A172 (cell line): ENCODE measurements around the gene FBXO4. TPM values are rescaled to one million over a fixed set of nuclear protein-coding genes. Genes with fewer than 3 reads are reported as not detected.

Experiments used
- DNase-seq: peaks from one replicate; pipeline ENCODE4 v3.0.0-alpha.2; 2015; ENCODE audit warnings: low spot score
- total RNA-seq: library from RNA; depleted of rRNA; stranded (reverse); fragments of >200 nt; shearing (Covaris generic); gene quantifications from 2 replicates; pipeline ENCODE4 v1.2.3, GENCODE V29; 2014; rRNA removed

Gene FBXO4, protein sequence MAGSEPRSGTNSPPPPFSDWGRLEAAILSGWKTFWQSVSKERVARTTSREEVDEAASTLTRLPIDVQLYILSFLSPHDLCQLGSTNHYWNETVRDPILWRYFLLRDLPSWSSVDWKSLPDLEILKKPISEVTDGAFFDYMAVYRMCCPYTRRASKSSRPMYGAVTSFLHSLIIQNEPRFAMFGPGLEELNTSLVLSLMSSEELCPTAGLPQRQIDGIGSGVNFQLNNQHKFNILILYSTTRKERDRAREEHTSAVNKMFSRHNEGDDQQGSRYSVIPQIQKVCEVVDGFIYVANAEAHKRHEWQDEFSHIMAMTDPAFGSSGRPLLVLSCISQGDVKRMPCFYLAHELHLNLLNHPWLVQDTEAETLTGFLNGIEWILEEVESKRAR
- total RNA-seq = 12.3 and 26.5 TPM in 2 replicates

- DNase-seq = peak; percentile 57
Observed at GRCh38 chr5:41924872-41925554, at the start of gene FBXO4. FBXO4 (plus strand) TSS chr5:41925281; CDS start chr5:41925310, 29 bp downstream.

DNA sequence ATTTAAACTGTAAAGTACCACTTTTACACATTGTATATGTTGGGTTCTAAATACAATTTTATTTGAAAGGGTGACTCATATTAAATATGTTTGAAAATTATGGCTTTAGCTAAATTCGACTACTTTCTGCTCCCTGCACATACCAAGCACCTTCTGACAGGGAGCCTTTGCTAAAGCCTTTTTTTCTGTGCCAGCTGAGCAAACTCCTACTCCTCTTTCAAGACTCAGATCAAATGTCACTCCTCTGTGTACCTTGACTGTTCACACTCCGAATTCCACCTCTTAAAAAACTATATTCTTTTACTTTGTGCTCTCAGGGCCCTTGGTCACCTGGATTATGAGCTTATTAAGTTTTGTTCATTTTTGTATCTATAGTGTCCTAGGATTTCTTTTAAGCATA, 48.4 kb upstream of the FBXO4 start:
- no peak for DNase-seq

GRCh38 chr5:41877408-41877807, 47.7 kb upstream of the FBXO4 start:
- DNase-seq = no peak

DNA sequence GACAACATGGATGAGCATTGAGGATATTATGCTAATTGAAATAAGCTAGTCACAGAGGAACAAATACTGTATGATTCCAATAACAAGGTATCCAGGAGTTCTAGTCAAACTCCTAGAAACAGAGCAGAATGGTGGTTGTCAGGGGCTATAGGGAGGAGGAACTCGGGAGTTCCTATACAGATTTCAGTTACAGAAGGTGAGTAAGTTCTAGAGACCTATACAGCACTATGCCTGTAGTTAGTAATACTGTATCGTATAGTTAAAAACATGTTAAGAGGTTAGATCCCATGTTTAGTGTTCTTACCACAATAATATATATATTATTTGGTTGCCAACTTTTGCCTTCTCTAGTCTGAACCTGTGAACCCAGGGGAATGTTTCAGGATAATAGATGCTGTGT, 46.9 kb upstream of the FBXO4 start:
- no peak for DNase-seq

DNA sequence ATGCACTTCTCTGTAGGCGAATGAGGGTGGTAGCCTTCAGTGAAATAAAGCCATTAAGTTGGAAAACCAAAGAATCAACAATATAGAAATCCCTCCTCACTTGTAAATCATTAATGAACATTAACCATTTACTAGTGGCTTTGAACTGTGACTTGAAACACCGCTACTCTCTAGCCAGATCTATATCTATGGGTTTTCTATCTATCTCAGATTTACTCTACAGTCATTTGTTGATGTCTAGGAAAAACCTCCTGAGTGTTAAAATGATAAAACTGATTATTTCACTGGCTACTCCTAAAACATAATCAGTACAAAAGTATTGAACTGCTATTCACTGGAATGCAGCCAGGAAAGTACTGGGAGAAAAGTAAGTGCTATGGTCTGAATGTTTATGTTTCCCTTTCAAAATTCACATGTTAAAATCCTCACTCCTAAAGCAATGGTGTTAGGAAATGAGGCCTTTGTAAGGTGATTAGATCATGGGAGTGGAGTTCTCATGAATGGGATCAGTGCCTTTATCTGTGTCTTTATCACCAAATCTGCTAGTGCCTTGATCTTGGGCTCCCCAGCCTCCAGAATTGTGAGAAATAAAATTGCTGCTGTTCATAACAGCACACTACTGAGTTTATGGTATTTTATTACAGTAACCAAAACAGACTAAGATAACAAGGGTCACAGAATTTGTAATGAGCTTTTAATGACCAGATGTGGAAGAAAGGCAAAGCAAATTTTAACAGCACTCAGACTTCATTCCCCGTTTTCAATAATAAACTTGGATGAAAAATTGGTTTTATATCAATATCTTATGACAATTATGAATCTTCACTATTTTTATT, 46.2 kb upstream of the FBXO4 start:
- no peak for DNase-seq

DNA sequence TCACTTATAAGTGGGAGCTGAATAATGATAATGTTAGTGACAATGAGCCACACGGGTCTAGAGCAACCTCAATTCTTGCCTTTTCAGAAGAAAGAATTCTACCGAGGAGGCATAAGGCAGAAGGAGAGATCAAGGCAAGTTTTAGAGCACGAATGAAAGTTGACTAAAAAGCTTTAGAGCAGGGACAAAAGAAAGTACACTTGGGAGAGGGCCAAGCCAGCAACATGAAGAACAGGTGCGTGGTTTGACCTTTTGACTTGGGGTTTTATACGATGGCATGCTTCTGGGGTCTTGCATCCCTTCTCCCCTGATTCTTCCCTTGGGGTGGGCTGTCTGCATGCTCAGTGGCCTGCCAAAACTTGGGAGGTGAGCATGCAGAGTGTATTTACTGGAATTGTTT, 42.3 kb upstream of the FBXO4 start:
- DNase-seq = no peak

GRCh38 chr5:41883243-41883642, 41.8 kb upstream of the FBXO4 start:
- no peak for DNase-seq

GRCh38 chr5:41883936-41884335, 41.1 kb upstream of the FBXO4 start:
- no peak for DNase-seq

DNA sequence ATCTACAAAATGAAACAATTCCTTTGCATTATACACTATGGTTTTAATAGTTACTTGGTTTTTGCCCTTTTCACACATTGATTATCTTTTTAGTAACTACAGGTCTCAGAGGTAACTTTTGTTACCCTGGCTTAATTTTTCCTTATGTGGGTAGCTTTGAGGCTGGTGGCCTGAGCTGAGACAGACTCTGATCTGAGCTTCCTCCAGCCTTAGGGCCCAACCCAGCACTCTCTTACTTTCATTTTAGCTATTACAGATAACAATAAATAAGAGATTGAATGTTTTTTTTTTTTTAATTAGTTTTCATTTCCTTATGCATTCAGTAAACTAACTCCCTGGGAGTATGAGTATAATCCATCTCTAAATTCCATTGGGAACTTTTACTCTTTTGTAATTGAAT, 39.8 kb upstream of the FBXO4 start:
- no peak for DNase-seq

- no peak for DNase-seq
Observed at GRCh38 chr5:41891066-41891707, 33.9 kb upstream of the FBXO4 start.

DNA sequence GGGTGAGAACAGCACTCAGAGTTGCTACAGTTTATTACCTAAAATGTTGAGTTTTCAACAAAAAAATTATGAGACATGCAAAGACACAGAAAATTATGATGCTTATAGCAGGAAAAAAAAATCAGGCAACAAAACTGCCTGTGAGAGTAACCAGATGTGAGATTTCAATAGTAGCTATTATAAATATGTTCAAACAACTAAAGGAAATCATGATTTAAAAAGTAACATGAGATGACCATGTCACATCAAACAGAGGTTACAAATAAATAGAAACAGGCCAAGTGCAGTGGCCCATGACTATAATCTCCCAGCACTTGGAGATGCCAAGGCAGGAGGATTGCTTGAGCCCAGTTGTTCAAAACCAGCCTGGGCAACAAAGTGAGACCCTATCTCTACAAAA, 33.0 kb upstream of the FBXO4 start:
- DNase-seq = no peak

DNA sequence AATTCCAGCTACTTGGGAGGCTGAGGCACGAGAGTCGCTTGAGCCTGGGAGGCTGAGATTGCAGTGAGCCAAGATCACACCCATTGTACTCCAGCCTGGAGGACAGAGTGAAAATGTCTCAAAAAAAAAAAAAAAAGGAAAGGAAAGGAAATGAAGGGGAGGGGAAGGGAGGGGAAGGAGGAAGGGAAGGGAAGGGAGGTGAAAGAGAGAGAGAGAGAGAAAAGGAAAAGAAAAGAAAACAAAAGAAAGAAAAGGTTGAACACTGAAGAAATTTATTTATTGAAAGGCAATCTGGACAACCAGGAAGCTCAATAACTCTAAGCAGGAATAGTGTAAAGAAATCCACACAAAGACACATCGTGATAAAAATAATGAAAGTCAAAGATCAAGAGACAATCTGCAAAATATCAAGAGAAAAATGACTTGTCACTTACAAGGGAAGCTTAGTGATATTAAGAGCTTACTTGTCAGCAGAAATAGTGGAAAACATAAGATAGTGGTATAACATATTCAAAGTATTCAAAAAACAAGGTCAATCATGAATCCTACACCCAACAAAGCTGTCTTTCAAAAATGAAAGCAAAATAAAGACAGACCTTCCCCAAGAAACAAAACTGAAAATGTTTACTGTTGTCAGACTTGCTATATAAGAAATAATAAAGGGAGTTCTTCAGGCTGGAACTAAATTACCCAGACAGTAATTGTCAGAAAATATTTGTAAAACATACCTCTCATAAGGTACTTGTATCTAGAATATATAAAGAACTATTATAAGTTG, 31.8 kb upstream of the FBXO4 start:
- no peak for DNase-seq

DNA sequence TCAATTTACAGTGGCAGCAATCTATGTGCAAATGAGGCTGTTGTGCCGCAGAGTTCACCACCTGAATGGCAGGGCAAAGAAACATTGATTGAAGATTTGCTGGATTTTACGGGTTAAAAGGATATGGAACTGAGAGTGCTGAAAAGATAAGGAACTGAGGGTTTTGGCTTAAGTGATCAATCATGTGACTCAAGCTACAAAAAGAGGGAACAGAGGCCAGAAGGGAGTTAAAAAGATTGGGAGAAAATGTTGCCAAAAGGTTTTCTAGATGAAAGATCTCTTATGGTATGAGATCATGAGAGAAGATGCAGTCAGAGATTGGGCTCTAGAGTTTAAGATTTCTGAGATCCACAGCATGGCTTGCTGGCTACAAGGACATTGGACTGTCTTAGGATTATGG, 28.9 kb upstream of the FBXO4 start:
- no peak for DNase-seq

- DNase-seq = no peak
Observed at GRCh38 chr5:41903382-41903891, 21.6 kb upstream of the FBXO4 start.

GRCh38 chr5:41903892-41904799, 20.9 kb upstream of the FBXO4 start, which contains the start of gene RIMOC1:
RIMOC1 (plus strand) TSS chr5:41904344; CDS start chr5:41904368, 24 bp downstream.
- DNase-seq = peak; percentile 100

DNA sequence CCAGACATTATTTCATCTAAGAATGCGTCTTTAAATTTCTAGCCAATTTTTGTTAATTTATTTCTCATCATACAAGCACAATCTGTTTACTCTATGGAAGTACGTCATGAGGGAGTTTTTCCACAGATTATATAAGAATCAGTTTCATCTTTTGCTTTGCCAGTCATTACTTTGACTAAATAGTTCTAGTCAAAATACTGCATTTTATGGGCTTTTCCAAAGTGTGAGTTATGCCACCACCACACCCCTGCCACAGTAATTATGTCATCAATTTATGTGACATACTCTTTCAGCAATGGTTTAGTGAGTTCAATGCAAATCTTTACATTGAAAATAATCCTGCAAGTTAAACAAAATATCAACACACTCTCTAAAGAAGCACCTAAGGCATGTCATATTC, 18.9 kb upstream of the FBXO4 start:
- DNase-seq = no peak

GRCh38 chr5:41908374-41909079, 16.6 kb upstream of the FBXO4 start:
- peak; percentile 22 for DNase-seq

DNA sequence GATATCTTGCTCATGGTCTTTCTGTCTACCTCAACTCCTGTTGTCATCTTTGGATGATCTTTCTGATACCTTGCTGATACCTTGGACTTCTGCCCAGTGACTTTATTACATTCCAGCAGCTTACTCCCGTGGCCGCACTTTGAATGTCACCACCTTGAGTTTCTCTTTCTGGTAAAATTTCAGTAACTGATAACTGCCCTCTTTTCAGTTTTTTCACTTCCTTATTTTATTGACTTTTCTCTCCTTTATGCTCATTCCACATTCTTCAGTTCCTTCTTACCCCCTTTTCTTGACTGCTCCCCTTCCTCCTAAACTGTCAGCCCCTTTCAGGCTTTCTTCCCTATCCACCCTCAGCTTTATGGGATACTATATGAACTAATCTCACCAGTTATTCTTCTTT, 7.0 kb upstream of the FBXO4 start:
- no peak for DNase-seq

GRCh38 chr5:41921166-41921565, 3.9 kb upstream of the FBXO4 start:
- no peak for DNase-seq
